ENCODE data around the gene TAB3.

TAB3 gene

DNA sequence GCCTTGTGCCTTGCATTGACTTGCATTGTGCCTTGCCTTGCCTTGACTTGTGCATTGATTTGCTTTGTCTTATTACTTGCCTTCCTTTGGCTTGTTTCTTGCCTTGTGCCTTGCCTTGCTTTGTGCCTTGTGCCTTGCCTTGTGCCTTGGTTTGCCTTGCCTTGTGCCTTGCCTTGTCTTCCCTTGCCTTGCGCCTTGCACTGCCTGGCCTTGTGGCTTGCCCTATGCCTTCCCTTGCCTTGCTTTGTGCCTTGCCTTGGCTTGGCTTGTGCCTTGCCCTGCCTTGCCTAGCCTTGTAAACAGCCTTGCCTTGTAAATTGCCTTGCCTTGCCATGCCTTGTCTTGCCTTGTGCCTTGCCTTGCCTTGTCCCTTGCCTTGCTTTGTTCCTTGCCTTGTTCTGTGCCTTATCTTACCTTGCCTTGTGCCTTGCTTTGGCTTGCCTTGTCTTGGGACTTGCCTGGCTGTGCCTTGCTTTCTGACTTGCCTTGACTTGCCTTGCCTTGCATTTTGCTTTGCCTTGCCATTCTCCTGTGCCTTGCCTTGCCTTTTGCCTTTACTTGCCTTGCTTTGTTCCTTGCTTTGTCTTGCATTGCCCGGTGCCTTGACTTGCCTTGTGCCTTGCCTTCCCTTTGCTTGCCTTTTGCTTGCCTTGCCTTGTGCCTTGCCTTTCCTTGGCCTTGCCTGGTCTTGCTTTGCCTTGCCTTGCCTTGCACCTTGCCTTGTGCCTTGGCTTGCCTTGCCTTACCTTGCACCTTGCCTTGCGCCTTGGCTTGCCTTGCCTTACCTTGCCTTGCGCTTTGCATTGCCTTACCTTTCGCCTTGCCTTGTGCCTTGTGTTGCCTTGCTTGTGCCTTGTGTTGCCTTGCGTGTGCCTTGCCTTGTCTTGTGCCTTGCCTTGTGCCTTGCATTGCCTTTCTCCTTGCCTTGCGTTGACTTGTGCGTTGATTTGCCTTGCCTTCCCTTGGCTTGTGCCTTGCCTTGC, 97.5 kb downstream of the TAB3 start:
- TF ChIP-seq GATA3 (IDR thresholded peaks at IDR 0.05; ENCODE audit: low read depth, low read length) (no peak), GATA2 (IDR thresholded peaks at IDR 0.05; ENCODE audit: low read depth, low read length) (no peak)

DNA sequence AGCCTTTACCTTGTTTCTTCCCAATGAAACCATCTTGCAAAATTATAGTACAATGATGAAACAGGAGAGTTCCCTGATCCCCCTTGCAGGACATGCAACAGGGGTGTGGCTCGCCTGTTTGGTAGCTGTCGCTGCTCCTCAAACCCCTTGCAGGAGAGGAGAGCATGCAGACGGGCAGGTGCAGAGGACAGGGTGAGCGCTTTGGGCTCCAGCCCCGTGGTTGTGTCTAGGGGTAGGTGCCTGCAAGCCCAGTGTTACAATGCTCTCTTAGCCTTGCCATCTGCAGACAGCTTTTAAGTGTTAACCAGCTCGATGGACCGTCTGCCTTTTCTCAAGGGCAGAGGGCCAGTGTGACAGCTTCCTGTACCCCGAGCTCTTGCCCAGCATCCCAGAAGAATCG, 102.0 kb downstream of the TAB3 start:
- TF ChIP-seq GATA2 (IDR thresholded peaks at IDR 0.05; ENCODE audit: low read depth, low read length): no peak
- no peak for TF ChIP-seq GATA3 (IDR thresholded peaks at IDR 0.05; ENCODE audit: low read depth, low read length)

DNA sequence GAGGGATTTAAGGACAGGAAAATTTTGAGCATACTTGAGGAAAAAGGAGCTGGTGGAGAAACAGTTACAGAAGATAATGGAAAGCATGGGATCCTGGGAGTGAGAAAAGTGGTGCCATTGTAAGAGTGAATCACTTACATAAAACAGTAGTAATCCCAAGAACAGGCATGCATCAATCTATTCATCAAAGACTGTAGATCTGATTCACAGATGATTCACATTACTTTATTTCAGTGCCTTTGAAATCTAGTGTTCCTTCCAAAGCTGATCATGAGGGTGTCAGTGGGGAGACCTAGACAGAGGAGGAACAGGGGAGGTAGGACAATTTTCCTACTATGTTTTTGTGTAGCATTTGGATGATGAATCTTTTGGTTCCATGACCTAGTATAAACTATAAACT, 102.7 kb downstream of the TAB3 start:
- no peak for TF ChIP-seq GATA3 (IDR thresholded peaks at IDR 0.05; ENCODE audit: low read depth, low read length)
- no peak for TF ChIP-seq GATA2 (IDR thresholded peaks at IDR 0.05; ENCODE audit: low read depth, low read length)

DNA sequence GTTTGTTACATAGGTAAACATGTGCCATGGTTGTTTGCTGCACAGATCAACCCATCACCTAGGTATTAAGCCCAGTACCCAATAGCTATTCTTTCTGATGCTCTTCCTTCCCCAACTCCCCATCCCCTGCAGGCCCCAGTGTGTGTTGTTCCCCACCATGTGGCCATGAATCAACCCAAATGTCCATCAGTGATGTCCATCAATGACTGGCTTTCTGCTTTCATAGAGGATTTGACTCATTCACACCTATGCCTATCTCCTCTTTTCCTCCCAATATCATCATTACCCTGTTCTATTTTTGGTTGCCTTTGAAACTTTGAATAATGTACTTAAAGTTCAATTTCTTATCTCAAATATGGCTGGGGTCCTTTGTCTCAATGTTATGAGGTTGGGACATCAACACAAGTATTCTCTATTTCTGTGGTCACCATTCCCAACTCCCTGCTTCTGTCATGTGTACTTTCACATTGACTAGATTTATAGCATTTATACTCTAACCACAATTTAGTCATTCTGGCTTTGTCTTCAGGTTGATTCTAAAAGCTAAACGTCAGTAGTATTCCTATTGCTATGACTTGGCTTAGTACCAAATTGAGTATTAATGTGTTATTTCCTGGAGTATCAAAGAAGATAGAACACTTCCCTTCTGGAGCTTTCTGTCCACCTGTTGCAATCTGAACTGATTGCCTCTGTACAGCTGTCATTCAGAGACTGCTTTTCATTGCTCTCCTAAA, 107.2 kb downstream of the TAB3 start:
- TF ChIP-seq GATA2 (IDR thresholded peaks at IDR 0.05; ENCODE audit: low read depth, low read length) (no peak), GATA3 (IDR thresholded peaks at IDR 0.05; ENCODE audit: low read depth, low read length) (no peak)

DNA sequence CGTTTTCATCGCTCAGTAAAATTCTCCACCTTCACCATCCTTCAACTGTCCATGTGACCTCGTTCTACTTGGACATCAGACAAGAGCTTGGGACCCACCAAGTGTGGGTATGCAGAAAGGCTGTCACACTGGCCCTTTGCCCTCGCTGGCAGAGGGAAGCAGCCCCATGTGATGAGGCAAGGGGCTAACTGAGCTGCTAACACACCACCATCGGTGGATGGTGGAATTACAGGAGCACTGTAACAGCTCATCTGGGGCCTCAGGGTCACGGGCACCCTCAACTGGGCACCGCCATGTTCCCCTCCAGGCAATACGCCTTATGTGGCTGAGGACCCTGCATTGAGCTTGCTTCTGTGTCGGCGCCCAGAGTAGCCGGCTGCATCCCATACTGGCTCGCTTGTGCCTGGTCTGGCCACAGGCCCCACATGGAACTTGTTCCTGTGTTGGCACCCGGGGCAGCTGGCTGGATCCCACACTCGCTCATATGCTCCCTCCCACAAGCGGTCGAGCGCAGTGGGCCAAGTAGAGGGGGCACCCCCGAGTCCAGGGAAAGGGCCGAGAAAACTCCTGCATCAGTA, 109.5 kb downstream of the TAB3 start:
- TF ChIP-seq GATA2 (IDR thresholded peaks at IDR 0.05; ENCODE audit: low read depth, low read length): no peak
- no peak for TF ChIP-seq GATA3 (IDR thresholded peaks at IDR 0.05; ENCODE audit: low read depth, low read length)

DNA sequence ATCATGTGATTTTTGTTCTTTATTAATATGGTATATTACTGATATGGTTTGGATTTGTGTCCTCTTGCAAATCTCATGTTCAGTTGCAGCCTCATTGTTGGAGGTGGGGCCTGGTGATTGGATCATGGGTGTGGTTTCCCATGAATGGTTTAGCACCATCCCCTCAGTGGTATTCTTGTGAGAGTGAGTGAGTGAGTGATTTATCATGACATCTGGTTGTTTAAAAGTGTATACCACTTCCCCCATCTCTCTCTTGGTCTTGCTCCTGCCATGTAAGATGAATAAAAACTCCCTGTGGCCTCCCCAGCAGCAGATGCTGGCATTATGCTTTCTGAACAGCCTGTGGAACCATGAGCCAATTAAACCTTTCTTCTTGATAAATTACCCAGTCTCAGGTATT, 111.5 kb downstream of the TAB3 start:
- TF ChIP-seq GATA2 (IDR thresholded peaks at IDR 0.05; ENCODE audit: low read depth, low read length) (no peak), GATA3 (IDR thresholded peaks at IDR 0.05; ENCODE audit: low read depth, low read length) (no peak)
